GM18526 (cell line): ENCODE measurements around the gene SLC6A13.

Source experiments
- POLR2A ChIP-seq: IDR thresholded peaks from 3 replicates; pipeline ENCODE4 v1.6.1; 2011; ENCODE audit not compliant: insufficient read length; ENCODE audit errors: extremely low read depth

Gene SLC6A13

GRCh38 chr12:262817-263216, at the start of gene SLC6A13:
Gene SLC6A13 (minus strand): TSS chr12:262836. CDS start chr12:260052, 2,784 bp downstream.
- no peak for TF ChIP-seq POLR2A

DNA sequence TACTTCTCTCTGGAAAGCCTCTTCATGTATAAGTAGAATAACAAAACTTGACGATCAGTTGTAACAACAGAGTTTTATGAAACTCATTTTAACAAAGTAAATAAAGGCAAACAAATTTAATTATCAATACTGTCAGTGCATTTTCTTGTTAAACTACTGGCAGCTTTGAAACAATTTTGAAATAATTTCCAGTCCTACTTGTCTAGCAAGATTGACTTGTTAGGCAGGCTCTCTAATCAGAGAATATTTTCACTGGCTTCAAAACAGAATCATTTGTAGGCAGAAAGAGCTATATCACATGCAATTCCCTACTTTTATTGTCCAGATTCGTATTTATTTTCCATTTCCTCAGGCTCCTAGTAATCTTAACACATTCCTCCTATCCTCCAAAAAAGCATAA, 45.9 kb upstream of the SLC6A13 start:
- no peak for TF ChIP-seq POLR2A

GRCh38 chr12:307406-307805, 44.8 kb upstream of the SLC6A13 start:
- TF ChIP-seq POLR2A = no peak

DNA sequence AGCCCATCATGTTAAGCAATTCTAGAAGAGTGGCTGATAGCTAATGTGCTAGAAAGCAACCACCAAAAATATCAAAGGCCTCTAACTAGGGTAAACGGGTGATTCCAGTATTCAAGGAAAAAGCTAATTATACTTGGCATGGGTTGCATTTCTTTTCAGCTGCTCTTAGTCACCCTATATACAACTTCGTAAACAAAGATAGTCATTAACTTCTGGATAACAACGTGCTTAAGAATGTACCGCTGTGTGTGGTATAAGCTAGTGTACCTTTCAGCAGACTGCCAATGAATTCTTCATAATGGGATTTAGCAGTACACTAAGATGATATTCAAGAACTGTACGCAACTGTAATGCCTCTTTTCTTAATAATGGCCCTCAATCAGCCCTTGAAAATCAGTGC, 42.2 kb upstream of the SLC6A13 start:
- TF ChIP-seq POLR2A = no peak

DNA sequence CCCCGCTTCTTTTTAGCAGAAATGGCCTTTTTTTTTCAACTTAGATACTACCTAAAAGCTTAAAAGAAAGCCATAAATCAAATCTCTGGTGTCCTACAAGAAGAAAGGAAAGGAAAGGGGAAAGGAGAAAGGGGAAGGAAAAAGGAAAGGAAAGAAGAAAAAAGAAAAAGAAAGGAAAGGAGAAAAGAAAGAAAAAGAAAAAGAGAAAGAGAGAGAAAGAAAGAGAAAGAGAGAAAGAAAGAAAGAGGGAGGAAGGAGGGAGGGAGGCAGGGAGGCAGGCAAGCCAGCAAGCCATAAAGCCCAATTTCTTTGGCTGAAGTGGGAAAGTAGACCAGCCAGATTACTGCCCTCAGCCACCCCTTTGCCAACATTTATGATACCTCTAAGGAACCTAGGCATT, 32.5 kb upstream of the SLC6A13 start:
- no peak for TF ChIP-seq POLR2A

DNA sequence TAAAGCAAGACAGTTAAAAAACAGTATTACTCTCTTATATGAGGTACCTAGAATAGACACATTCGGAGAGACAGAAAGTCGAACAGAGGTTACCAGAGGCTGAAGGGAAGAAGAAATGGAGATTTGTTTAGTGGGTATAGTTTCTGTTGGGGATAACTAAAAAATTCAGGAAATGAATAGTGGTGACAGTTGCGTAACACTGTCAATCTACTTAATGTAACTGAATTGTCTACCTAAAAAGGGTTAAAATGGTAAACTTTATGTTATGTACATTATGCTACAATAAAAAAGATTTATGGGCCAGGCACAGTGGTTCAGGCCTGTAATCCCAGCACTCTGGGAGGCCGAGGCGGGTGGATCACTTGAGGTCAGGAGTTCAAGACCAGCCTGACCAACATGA, 30.6 kb upstream of the SLC6A13 start:
- no peak for TF ChIP-seq POLR2A

DNA sequence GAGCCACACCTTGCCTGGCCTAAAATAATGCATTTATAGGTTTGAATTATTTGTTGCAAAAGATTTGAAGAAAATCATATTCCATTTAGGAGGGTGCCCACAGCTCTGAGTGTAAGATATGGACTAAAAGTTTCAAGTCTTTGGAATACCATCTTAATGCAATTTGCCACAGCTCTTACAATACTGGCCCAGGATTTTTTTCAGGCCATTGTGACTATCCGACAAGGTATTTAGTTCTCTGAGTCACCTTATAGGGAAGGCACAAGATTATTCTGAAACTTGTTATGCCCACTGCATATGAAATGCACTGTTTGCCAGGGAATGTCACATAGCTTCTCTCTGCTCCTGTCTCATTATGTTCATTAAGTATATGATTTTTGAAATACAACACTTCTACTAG, 29.6 kb upstream of the SLC6A13 start:
- TF ChIP-seq POLR2A = no peak

DNA sequence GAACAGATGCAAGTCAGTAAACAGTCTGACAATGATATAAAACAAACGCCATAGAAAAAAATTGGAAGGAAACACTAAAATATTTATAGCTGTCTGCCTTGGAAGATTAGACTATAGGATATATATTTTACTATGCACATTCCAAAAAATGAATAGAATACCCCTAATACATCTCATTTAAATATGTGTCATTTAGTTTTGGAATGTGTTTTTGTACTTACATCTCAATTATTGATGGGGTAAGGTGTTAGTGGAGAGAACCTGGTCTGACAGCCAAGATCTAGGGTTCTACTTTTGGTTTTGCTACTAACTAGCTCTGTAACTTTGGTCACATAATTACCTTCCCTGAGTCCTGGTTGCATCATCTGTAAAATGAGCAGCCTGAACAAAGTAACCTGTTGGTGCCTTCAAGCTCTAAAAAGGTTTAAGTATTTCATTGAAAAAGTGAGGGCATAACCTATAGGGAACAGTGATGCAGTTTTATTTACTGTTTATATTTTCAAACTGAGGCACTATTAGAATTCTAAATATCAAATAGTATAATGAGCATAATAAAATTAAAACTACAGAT, 28.6 kb upstream of the SLC6A13 start:
- no peak for TF ChIP-seq POLR2A

GRCh38 chr12:288687-289086, 26.1 kb upstream of the SLC6A13 start:
- no peak for TF ChIP-seq POLR2A

GRCh38 chr12:286531-287300, 24.1 kb upstream of the SLC6A13 start:
- no peak for TF ChIP-seq POLR2A

DNA sequence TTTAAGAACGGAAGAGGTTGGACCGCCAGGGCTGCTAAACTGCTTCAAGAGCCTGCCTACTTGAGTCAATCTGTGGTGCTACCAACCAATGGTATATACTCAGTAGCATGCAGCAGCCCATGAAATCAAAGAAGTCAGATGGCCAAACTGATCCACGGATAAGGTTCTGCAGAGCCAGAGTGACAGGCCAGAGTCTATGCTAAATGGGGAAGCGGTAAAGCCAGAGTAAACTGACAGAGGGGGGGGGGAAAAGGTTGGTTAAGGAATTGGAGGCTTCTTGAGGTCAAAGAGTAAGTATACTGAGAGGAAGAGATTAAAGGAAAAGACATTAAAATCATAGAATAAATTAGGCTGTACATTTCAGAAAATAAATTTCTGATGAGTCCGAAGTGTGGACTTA, 15.4 kb upstream of the SLC6A13 start:
- no peak for TF ChIP-seq POLR2A

GRCh38 chr12:275812-276211, 13.2 kb upstream of the SLC6A13 start:
- no peak for TF ChIP-seq POLR2A

- TF ChIP-seq POLR2A = no peak
Measured at GRCh38 chr12:273382-273781, 10.7 kb upstream of the SLC6A13 start.

DNA sequence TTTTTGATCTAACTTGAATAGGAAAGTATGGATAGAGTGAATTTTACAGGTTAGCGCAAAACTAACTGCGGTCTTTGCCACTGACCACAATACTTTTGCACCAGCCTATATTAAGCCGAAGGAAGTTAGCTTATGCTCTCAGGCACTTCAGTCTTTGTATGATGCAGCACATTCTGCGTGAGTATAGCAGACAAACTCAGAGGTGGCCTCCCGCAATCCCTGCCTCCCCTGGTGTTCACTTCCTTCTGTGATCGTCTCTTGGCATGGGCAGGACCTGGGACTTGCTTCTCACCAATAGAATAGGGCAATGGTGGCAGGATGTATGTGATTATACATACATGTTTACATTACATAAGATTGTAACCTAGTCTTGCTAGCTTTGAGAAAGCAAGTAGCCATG, 10.3 kb upstream of the SLC6A13 start:
- TF ChIP-seq POLR2A = no peak

GRCh38 chr12:271161-271560, 8.5 kb upstream of the SLC6A13 start:
- no peak for TF ChIP-seq POLR2A

DNA sequence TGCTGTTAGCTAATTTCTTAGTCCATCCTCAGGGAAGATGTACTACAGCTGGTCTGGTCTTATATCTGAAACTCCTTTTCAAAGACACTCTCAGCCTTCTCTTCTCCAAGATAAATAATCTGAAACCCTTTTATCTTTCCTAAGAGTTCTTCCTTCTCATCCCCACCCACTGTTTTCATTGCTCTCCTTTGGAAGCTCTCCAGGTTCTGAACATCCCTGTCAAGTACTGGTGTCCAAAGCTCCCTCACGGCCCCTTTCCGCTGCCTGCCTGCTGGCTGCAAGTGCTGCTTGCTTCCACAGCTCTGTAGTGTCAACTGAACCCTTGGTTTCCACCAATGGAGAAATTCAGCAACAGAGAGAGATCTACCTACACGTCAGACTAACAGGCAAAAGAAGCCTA, 6.6 kb upstream of the SLC6A13 start:
- no peak for TF ChIP-seq POLR2A

DNA sequence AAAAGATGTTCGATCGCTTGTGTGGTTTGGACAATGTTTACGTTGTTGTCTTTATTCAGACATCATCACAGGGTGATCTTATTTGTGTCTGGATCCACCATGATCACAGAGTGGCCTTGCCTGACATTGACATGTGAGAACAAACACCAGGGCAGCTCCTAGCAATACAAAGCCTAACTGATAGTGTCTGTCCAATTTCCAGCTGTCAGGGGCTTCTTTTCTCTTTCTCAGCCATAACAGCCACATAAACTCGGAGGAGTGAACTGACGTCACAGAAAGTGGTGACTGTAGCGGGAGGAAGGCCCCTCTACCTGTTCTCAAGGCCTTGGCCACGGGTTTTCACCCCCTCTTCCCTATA, 5.8 kb upstream of the SLC6A13 start:
- TF ChIP-seq POLR2A = no peak
